Activated CD4-positive, alpha-beta T cell treated with anti-CD3 and anti-CD28 coated beads, Interleukin-2, amount 10 ng/mL, durations not matched to agents 7 days and 5 days (primary cell): ENCODE measurements around the gene SOX11. TPM values are rescaled to one million over a fixed set of nuclear protein-coding genes. Genes with fewer than 3 reads are reported as not detected.

Experiments
- CTCF ChIA-PET: fragments of 350-600 bp; sonication (Branson Sonifier 250); formaldehyde crosslinking; loops from one replicate; lab custom pipeline; 2021; ENCODE audit warnings: antibody characterized with exemption; lab: Charles Lee
- POLR2A ChIA-PET: fragments of 350-600 bp; sonication (Branson Sonifier 250); formaldehyde crosslinking; loops from one replicate; lab custom pipeline; 2021; ENCODE audit warnings: antibody characterized with exemption; lab: Charles Lee
- DNase-seq: peaks from one replicate; pipeline ENCODE4 v3.0.0-alpha.2; 2020
- H3K27ac Mint-ChIP-seq: one replicate; pipeline ENCODE4 v1.8.0; 2021; ENCODE audit warnings: mild to moderate bottlenecking, moderate library complexity, mixed read lengths
- H3K27me3 Mint-ChIP-seq: one replicate; pipeline ENCODE4 v1.8.0; 2021; ENCODE audit warnings: mixed read lengths
- H3K36me3 Mint-ChIP-seq: one replicate; pipeline ENCODE4 v1.8.0; 2021; ENCODE audit warnings: low read depth, mixed read lengths
- H3K4me1 Mint-ChIP-seq: one replicate; pipeline ENCODE4 v1.8.0; 2021; ENCODE audit warnings: mixed read lengths
- H3K4me3 Mint-ChIP-seq: one replicate; pipeline ENCODE4 v1.8.0; 2021; ENCODE audit warnings: mild to moderate bottlenecking, moderate library complexity, mixed read lengths
- H3K9me3 Mint-ChIP-seq: one replicate; pipeline ENCODE4 v1.8.0; 2021; ENCODE audit warnings: mixed read lengths
- total RNA-seq, 2 experiments: library from RNA; stranded (reverse); gene quantifications; one replicate each; pipeline ENCODE4 v1.2.3, GENCODE V29; 2021

The SOX11 gene
- total RNA-seq, 2 experiments from 2014 or later: not detected

DNA sequence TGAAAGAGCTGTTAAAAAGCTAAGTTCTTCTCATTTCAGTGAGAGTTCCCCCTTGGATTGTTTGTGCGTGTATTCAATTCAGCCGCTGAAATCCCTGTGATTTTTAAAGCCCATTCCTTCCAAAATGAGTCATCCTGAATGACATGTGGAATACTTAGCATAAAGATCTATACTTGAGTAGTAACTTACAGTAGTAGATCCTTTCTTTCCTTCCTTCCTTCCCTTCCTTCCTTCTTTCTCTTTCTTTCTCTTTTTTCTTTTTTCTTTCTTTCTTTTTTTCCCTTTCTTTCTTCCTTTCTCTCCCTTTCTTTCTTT lies 18.2 kb upstream of the SOX11 start:
- H3K4me1 Mint-ChIP-seq: no peaks in the 10 kb centered on the region
- H3K36me3 Mint-ChIP-seq: no peaks in the 10 kb centered on the region
- no peak overlapping the region for H3K27ac Mint-ChIP-seq
- H3K4me3 Mint-ChIP-seq: no peak overlapping the region
- DNase-seq: no peak
- peaks cover 10% of the 10 kb centered on the region for H3K27me3 Mint-ChIP-seq
- CTCF ChIA-PET: no interaction called here
- POLR2A ChIA-PET: no interaction called here
- H3K9me3 Mint-ChIP-seq: no peaks in the 10 kb centered on the region

DNA sequence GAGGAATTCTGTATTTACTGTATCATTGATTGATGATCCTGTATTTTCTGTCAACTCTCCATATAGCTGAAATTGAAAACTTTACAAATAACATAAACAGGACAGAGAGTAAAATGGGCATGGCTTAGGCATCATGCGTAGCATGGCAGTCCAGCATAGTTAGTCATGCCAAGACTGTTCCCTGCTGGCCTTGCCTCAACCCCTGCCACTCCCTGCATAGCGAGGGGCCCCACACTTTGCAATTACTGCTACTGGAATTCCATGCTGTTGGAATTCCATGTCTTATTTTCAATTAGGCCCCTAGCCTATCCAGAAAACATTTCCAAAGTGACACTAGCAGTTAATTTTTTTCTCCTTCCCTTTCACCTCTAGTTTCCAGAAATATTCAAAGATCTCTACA lies 15.1 kb upstream of the SOX11 start:
- Mint-ChIP-seq H3K27me3 (peaks cover 10% of the 10 kb centered on the region), H3K36me3 (no peaks in the 10 kb centered on the region), H3K27ac (no peak overlapping the region), H3K9me3 (no peaks in the 10 kb centered on the region), H3K4me1 (no peaks in the 10 kb centered on the region), H3K4me3 (no peak overlapping the region)
- POLR2A ChIA-PET: no interaction called here
- DNase-seq: no peak
- CTCF ChIA-PET: no interaction called here

DNA sequence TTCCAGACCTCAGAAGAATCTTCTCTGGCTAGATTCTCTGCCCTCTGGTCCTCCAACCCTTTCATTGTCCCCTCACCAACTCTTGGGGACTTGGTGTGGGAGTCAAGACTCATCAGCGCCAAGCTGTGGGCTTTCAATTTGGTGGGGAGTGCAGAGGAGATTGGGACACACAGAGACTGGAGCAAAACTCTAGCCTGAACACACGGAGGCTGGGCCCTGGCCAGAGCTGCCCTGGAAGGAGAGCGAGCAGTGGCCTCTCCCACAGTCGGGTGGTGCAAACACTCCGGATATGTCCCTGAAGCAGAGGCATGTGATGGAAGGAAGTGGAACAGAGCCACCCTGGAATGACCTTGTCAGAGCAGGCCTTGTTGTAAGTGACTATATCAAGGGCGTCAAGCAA lies 8.7 kb upstream of the SOX11 start:
- ChIA-PET CTCF (no interaction called here), POLR2A (no interaction called here)
- H3K36me3 Mint-ChIP-seq: no peaks in the 10 kb centered on the region
- peaks cover under 1% of the 10 kb centered on the region for H3K27me3 Mint-ChIP-seq
- DNase-seq: no peak
- no peaks in the 10 kb centered on the region for H3K4me1 Mint-ChIP-seq
- H3K4me3 Mint-ChIP-seq: no peak overlapping the region
- no peaks in the 10 kb centered on the region for H3K9me3 Mint-ChIP-seq
- no peak overlapping the region for H3K27ac Mint-ChIP-seq

DNA sequence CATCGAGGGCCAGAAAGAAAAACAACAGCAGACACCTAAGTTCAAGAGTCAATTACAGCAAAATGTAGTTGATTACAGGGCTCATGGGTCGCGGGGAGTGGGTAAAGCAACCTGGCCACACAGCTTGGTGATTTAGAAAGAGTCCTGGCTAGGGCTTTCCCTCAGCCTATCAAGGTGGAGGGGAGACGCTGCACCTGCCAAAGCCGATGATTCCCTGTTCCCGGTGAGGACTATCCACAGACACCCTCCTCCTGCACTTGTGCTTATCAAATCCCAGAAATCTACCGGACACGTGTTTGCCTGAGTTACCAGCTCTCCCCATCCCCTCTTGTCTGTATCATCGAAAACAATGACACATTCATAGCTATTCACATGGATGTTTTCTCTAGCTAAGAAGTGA lies 7.0 kb upstream of the SOX11 start:
- Mint-ChIP-seq H3K36me3 (no peaks in the 10 kb centered on the region), H3K27me3 (peaks cover 10% of the 10 kb centered on the region), H3K4me3 (no peak overlapping the region), H3K4me1 (no peaks in the 10 kb centered on the region), H3K9me3 (no peaks in the 10 kb centered on the region), H3K27ac (no peak overlapping the region)
- ChIA-PET CTCF (no interaction called here), POLR2A (no interaction called here)
- DNase-seq: no peak

DNA sequence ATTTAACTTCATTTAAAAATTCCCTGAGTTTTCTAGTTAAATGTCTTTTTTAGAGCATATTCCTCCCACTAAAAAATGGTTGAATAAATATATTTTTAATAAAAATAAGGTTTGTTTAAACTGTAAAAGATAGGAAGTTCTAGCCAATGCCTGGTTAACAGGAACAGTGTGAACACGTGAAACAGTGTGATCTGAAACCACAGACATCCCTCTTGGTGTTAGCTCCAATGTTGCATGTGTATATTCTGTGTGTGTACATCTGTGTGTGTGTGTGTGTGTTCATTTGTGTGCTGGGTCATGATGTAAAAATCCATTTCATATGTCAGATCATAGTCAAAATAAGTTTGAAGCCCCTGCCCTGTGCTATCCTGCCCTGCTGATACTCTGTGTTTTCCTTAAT lies 6.1 kb upstream of the SOX11 start:
- Mint-ChIP-seq H3K4me1 (peaks cover 2% of the 10 kb centered on the region), H3K27ac (no peak overlapping the region), H3K9me3 (no peaks in the 10 kb centered on the region), H3K27me3 (peaks cover 19% of the 10 kb centered on the region), H3K4me3 (no peak overlapping the region), H3K36me3 (peaks cover 3% of the 10 kb centered on the region)
- POLR2A ChIA-PET: no interaction called here
- no peak for DNase-seq
- CTCF ChIA-PET: no interaction called here

DNA sequence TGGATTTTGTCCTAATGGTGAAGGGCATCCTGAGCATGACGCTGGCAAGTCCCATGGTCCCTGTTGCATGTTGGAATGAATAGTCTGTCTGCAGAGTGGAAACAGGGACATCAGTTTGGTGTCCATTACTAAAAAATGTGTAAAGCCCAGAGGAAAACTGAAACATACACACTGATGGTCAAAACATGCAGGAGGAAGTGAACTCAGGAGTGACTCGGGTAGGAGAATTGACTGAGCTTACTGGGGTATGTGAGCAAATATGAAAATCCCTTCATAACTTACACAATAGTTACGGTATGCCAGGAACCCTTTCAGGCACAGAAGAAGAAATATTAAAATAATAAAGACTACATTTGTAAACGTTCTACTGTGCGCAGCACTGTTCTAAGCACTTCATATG lies 5.6 kb upstream of the SOX11 start:
- no peak for DNase-seq
- Mint-ChIP-seq H3K27me3 (peaks cover 21% of the 10 kb centered on the region), H3K4me3 (no peak overlapping the region), H3K27ac (no peak overlapping the region), H3K4me1 (peaks cover 3% of the 10 kb centered on the region), H3K36me3 (peaks cover 4% of the 10 kb centered on the region), H3K9me3 (no peaks in the 10 kb centered on the region)
- ChIA-PET CTCF (no interaction called here), POLR2A (no interaction called here)

DNA sequence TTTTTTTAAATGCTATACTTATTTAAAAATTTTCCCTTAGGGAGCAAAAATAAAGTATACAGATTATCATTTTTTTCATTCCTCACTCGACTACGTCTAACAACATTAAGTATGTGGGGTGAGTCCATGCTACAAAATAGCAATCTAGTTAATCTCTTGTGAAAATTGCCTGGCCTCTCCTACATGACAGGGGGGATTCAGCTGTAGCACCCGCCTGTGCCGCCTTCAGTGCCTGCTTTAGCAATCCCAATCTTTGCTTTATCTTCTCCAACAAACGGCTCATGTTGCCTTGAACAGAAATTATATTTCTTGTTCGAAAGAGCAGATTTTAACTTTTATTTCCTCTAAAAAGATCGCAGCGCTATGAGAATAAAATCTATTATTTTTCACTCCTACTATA lies 2.4 kb upstream of the SOX11 start:
- no peak for DNase-seq
- Mint-ChIP-seq H3K9me3 (peaks cover 3% of the 10 kb centered on the region), H3K4me1 (peaks cover 7% of the 10 kb centered on the region), H3K27ac (no peak overlapping the region), H3K36me3 (peaks cover 7% of the 10 kb centered on the region), H3K4me3 (no peak overlapping the region), H3K27me3 (peaks cover 35% of the 10 kb centered on the region)
- CTCF ChIA-PET: no interaction called here
- POLR2A ChIA-PET: no interaction called here

DNA sequence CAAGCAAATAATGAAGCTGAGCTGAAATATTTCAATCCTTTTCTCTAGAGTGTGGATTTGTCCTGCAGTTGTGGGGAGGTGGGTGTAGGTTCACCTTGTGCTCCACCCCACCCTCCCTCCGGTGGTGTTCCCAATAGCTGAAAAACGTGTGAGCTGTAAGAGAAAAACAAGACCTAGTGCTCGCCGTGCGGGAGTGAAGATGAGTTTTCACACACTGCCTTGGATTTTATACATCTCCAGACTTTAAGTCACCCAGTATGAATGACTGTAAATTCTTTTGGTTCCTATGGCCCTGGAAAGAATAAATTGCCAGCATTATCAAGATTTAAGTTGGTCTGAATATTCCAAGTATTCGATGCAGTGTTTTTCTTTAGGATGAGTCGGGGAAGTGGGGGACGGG lies 1.9 kb upstream of the SOX11 start:
- no peak for DNase-seq
- peaks cover 3% of the 10 kb centered on the region for H3K9me3 Mint-ChIP-seq
- H3K27ac Mint-ChIP-seq: peak overlapping the region; percentile 50

DNA sequence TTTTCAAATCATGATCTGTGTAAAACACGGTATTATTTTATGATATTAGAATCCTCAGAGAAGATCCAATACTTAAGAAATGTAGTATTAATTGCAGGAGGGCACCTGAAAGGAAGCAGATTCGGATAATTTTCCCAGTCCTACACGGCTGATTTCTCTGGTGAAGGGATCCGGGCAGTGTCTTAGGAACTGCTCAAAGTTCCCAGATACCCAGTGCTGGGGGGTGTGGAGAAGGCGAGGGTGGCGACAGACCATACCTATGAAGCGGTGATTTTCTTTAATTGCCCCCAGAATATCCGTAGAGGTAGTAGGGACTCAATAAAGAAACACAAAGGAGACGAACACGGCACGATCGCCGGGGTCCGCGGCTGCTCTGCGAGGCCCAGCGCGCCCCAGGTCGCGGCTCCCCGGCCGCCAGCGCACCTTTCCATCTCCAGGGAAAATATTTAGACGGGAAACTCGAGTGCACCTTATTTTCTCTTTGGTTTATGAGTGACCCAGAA lies 1.4 kb upstream of the SOX11 start:
- peaks cover 3% of the 10 kb centered on the region for H3K9me3 Mint-ChIP-seq
- CTCF ChIA-PET: no interaction called here
- peak overlapping the region; percentile 50 for H3K27ac Mint-ChIP-seq
- peaks cover 7% of the 10 kb centered on the region for H3K36me3 Mint-ChIP-seq
- POLR2A ChIA-PET: no interaction called here
- DNase-seq: no peak
- H3K27me3 Mint-ChIP-seq: peaks cover 43% of the 10 kb centered on the region
- peak overlapping the region; percentile 34 for H3K4me3 Mint-ChIP-seq
- H3K4me1 Mint-ChIP-seq: peaks cover 7% of the 10 kb centered on the region

More for the DNA sequence above, 1.9 kb upstream of the SOX11 start:
- peaks cover 7% of the 10 kb centered on the region for H3K36me3 Mint-ChIP-seq
- CTCF ChIA-PET: no interaction called here
- H3K4me1 Mint-ChIP-seq: peaks cover 7% of the 10 kb centered on the region
- POLR2A ChIA-PET: no interaction called here
- no peak overlapping the region for H3K4me3 Mint-ChIP-seq
- H3K27me3 Mint-ChIP-seq: peaks cover 38% of the 10 kb centered on the region

DNA sequence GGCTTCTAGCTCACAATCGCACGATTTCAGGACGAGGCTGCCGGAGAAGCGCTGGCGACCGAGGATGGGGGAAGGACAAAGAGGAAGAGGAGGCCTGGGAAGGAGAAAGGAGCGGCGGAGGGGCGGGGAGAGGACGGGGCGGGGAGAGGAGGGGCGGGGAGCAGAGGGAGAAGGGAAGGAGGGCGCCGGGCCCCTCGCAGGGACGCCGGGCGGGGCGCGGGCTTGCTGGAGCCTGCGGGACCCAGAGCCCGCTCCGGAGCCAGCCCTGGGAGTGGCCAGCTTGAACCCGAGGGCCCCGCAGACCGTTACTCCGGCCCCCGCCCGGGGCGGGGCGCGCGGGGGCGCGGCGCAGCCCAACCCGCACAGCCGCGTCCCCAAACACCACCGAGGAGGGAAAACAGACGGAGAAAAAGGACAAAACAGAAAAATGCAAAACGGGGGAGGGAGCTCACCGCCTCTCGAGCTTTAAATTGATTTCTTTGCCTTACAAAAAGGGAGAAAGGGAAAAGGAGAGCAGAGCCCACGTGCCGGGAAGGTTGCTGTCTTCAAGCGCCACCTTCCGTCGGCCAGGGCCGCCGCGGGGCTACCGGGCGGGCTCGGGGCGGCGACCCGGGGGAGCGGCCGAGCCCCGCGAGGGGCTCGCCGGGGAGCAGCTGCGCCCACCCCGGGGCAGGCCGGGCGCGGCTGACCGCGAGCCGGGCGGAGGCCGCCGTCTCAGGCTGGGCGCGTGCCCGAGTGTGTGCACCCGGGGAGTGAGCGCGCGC lies 781 bp upstream of the SOX11 start:
- Mint-ChIP-seq H3K9me3 (peaks cover 3% of the 10 kb centered on the region), H3K4me3 (peak overlapping the region; percentile 34), H3K4me1 (peaks cover 9% of the 10 kb centered on the region), H3K27ac (peak overlapping the region; percentile 41), H3K36me3 (peaks cover 8% of the 10 kb centered on the region), H3K27me3 (peaks cover 47% of the 10 kb centered on the region)
- ChIA-PET POLR2A (no interaction called here), CTCF (no interaction called here)
- no peak for DNase-seq

DNA sequence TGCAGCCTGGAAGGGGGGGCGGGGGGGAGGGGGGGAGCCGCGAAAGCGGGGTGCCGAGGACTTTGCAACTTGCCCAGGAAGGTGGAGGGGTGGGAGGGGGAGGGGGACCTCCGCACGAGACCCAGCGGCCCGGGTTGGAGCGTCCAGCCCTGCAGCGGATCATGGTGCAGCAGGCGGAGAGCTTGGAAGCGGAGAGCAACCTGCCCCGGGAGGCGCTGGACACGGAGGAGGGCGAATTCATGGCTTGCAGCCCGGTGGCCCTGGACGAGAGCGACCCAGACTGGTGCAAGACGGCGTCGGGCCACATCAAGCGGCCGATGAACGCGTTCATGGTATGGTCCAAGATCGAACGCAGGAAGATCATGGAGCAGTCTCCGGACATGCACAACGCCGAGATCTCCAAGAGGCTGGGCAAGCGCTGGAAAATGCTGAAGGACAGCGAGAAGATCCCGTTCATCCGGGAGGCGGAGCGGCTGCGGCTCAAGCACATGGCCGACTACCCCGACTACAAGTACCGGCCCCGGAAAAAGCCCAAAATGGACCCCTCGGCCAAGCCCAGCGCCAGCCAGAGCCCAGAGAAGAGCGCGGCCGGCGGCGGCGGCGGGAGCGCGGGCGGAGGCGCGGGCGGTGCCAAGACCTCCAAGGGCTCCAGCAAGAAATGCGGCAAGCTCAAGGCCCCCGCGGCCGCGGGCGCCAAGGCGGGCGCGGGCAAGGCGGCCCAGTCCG lies 540 bp downstream of the SOX11 start:
- peaks cover 52% of the 10 kb centered on the region for H3K27me3 Mint-ChIP-seq
- H3K9me3 Mint-ChIP-seq: peaks cover 3% of the 10 kb centered on the region
- H3K27ac Mint-ChIP-seq: no peak overlapping the region
- peaks cover 8% of the 10 kb centered on the region for H3K36me3 Mint-ChIP-seq
- no peak for DNase-seq
- H3K4me3 Mint-ChIP-seq: peak overlapping the region; percentile 22
- ChIA-PET POLR2A (no interaction called here), CTCF (no interaction called here)
- peaks cover 9% of the 10 kb centered on the region for H3K4me1 Mint-ChIP-seq

DNA sequence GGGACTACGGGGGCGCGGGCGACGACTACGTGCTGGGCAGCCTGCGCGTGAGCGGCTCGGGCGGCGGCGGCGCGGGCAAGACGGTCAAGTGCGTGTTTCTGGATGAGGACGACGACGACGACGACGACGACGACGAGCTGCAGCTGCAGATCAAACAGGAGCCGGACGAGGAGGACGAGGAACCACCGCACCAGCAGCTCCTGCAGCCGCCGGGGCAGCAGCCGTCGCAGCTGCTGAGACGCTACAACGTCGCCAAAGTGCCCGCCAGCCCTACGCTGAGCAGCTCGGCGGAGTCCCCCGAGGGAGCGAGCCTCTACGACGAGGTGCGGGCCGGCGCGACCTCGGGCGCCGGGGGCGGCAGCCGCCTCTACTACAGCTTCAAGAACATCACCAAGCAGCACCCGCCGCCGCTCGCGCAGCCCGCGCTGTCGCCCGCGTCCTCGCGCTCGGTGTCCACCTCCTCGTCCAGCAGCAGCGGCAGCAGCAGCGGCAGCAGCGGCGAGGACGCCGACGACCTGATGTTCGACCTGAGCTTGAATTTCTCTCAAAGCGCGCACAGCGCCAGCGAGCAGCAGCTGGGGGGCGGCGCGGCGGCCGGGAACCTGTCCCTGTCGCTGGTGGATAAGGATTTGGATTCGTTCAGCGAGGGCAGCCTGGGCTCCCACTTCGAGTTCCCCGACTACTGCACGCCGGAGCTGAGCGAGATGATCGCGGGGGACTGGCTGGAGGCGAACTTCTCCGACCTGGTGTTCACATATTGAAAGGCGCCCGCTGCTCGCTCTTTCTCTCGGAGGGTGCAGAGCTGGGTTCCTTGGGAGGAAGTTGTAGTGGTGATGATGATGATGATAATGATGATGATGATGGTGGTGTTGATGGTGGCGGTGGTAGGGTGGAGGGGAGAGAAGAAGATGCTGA lies 1.4 kb downstream of the SOX11 start:
- CTCF ChIA-PET: no interaction called here
- peaks cover 9% of the 10 kb centered on the region for H3K4me1 Mint-ChIP-seq
- peaks cover 59% of the 10 kb centered on the region for H3K27me3 Mint-ChIP-seq
- peaks cover 3% of the 10 kb centered on the region for H3K9me3 Mint-ChIP-seq
- POLR2A ChIA-PET: no interaction called here
- H3K4me3 Mint-ChIP-seq: peak overlapping the region; percentile 37
- peak overlapping the region; percentile 81 for H3K27ac Mint-ChIP-seq
- DNase-seq: no peak
- H3K36me3 Mint-ChIP-seq: peaks cover 8% of the 10 kb centered on the region

DNA sequence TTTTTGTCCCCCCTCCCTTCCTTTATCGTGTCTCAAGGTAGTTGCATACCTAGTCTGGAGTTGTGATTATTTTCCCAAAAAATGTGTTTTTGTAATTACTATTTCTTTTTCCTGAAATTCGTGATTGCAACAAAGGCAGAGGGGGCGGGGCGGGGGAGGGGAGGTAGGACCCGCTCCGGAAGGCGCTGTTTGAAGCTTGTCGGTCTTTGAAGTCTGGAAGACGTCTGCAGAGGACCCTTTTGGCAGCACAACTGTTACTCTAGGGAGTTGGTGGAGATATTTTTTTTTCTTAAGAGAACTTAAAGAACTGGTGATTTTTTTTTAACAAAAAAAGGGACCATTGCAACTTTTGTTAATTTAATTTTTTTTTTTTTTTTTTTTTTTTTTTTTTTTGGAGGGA lies 2.1 kb downstream of the SOX11 start:
- no peak overlapping the region for H3K27ac Mint-ChIP-seq
- peaks cover 3% of the 10 kb centered on the region for H3K9me3 Mint-ChIP-seq
- peak overlapping the region; percentile 37 for H3K4me3 Mint-ChIP-seq
- H3K4me1 Mint-ChIP-seq: peaks cover 9% of the 10 kb centered on the region
- peaks cover 61% of the 10 kb centered on the region for H3K27me3 Mint-ChIP-seq
- H3K36me3 Mint-ChIP-seq: peaks cover 8% of the 10 kb centered on the region
- CTCF ChIA-PET: no interaction called here
- POLR2A ChIA-PET: no interaction called here
- no peak for DNase-seq
